SJCRH30 (cell line): ENCODE measurements around the gene HSBP1. TPM values are rescaled to one million over a fixed set of nuclear protein-coding genes. Genes with fewer than 3 reads are reported as not detected.
A peak's percentile ranks its signal among the peaks of the same experiment; 100 is the strongest.

Source experiments
- DNase-seq, 2 experiments: peaks; one replicate each; pipeline ENCODE4 v3.0.0-alpha.2; 2015 to 2020
- H3K27ac ChIP-seq: fragments of 250-450 bp; sonication (Bioruptor Pico); 2 replicates; pipeline ENCODE4 v1.5.1; 2020; ENCODE audit warnings: mild to moderate bottlenecking, moderate library complexity
- H3K27me3 ChIP-seq: fragments of 250-450 bp; sonication (Bioruptor Pico); 2 replicates; pipeline ENCODE4 v1.5.1; 2020; ENCODE audit warnings: mild to moderate bottlenecking, moderate library complexity
- H3K36me3 ChIP-seq: fragments of 250-450 bp; sonication (Bioruptor Pico); 2 replicates; pipeline ENCODE4 v1.5.1; 2020; ENCODE audit warnings: mild to moderate bottlenecking, moderate library complexity
- H3K4me1 ChIP-seq: fragments of 250-450 bp; sonication (Bioruptor Pico); 2 replicates; pipeline ENCODE4 v1.5.1; 2020; ENCODE audit warnings: mild to moderate bottlenecking, moderate library complexity
- H3K4me3 ChIP-seq: fragments of 250-450 bp; sonication (Bioruptor Pico); 2 replicates; pipeline ENCODE4 v1.5.1; 2020; ENCODE audit warnings: mild to moderate bottlenecking, moderate library complexity
- H3K9me3 ChIP-seq: fragments of 250-450 bp; sonication (Bioruptor Pico); replicated peaks from 2 replicates; pipeline ENCODE4 v1.5.1; 2020; ENCODE audit warnings: mild to moderate bottlenecking, moderate library complexity
- total RNA-seq: library from RNA; depleted of rRNA; stranded (reverse); fragments of >200 nt; shearing (Covaris generic); gene quantifications from 2 replicates; pipeline ENCODE4 v1.2.3, GENCODE V29; 2014

The HSBP1 gene
- total RNA-seq, 1 experiment from 2014 or later = 204 TPM

DNA sequence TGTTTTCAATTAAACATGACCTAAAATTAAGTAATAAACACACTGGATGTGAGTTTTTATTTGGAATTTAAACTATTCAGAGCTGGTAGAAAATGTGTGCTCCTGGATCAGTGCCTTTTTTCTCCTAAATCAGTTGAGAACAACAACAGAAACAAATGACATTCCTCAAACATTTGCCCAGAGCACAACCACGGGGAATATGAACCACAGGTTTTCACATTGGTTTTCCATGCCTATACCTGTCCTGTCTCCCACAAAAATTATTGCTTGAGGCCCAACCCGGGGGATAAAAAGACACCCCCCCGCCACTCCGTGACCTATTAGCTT is 6.8 kb downstream of the HSBP1 start:
- peak overlapping the region; percentile 3; the same call in 1 of the 2 replicates for H3K27ac ChIP-seq

DNA sequence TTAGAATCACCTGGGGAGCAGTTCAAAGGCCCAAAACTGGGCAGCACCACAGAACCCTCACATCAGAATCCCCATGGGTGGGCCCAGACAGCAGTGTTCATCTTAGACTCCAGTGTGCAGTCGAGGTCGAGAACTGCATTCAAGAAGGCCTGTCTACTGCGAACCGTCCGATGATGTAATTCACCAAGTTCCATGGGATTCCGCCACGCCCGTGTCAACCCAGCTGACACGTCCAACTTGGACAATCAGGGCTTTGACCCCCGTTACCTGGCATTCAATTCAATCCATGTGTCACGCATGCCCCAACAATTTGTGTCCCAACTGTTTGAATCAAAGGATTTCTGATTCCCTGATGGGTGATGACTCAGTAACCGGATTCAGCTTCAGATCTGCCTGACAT is 9.2 kb downstream of the HSBP1 start:
- Histone ChIP-seq H3K27ac (no peak overlapping the region), H3K27me3 (no peaks in the 10 kb centered on the region), H3K4me3 (no peak overlapping the region), H3K9me3 (no peaks in the 10 kb centered on the region), H3K4me1 (peaks cover 10% of the 10 kb centered on the region), H3K36me3 (no peaks in the 10 kb centered on the region; the same call in 1 of the 2 replicates)
- DNase-seq = no peak

More for the DNA sequence above, 6.8 kb downstream of the HSBP1 start:
- Histone ChIP-seq H3K27me3 (no peaks in the 10 kb centered on the region), H3K9me3 (no peaks in the 10 kb centered on the region), H3K4me1 (peaks cover 10% of the 10 kb centered on the region), H3K4me3 (no peak overlapping the region), H3K36me3 (peaks cover 10% of the 10 kb centered on the region)
- no peak for DNase-seq

DNA sequence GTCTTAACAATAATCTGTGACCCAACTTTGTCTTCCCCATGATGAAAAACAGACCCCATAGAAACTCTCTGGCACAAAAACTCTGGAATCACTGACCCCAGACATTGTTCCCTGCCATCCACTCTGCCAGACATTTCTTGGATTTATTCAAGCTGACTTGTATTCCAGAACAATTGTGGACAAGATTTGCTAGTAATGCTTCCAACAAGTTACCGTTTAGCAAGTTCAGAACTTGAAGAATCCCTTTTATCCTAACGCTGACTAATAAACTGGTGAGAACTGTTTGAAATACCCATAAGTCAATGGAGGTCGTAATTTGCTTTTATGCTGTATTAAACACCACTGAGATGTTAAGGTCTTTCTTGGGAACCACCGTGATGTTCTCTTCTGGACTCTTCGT is 10.5 kb downstream of the HSBP1 start:
- Histone ChIP-seq H3K9me3 (no peaks in the 10 kb centered on the region), H3K4me1 (peaks cover 10% of the 10 kb centered on the region), H3K4me3 (no peak overlapping the region), H3K27me3 (no peaks in the 10 kb centered on the region), H3K27ac (no peak overlapping the region), H3K36me3 (no peaks in the 10 kb centered on the region)
- DNase-seq = no peak

DNA sequence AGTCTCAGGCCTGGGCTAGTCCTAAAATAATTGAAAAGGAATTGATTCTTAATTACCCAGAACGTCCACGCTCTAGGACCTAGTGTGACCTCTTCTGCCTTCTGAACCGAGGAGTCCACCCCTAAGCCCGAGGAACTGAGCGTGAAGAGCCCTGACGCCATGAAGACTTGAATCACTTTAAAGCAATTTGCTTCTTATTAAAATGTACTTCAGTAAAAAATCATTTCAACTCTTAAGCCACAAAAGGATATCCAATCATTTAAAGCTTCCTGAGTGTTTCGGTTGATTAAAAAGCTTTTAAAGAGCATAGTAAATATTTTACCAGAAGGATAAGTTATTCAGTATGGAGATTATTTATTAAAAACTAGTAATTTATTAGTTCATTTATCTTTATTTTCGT is 11.6 kb downstream of the HSBP1 start:
- H3K27me3 ChIP-seq = no peaks in the 10 kb centered on the region
- no peaks in the 10 kb centered on the region for H3K36me3 ChIP-seq
- no peaks in the 10 kb centered on the region for H3K9me3 ChIP-seq
- no peak overlapping the region for H3K4me3 ChIP-seq
- DNase-seq = no peak
- H3K27ac ChIP-seq = no peak overlapping the region
- peaks cover 2% of the 10 kb centered on the region for H3K4me1 ChIP-seq

DNA sequence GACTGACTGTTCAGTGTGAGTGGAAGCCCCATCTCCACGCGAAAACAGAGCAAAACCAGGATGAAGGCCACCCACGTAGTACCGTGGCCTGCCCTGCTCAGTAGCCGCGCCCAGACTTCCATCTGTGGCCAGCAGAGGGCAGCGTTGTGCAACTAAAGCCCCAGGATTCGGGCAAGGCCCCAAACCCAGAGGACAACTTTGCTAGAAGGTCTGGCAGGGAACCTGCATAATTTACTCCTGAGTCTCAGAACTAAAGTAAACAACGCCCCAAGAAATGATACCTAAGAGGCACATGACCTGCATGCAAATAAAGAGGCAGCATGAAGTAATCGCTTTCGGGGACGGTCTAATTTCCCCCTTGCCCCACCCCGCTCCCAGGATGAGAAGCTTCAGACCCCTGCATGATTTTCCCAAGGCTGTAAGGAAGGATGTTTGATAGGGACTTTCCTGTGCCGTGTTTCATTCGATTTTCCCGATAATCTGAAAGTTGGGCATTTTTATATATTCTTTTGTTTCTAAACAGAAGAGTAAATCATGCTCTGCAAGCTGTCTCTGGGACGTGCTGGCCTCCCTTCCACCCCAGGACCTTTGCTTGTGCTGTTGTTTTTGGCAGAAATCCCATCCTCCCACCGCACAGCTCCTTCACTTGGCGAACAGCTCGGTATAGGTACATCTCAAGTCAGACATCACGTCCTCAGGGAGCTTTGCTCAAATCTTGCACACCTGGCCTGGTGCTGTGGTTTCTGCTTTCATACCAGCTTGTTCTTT is 18.6 kb downstream of the HSBP1 start:
- no peak overlapping the region for H3K4me3 ChIP-seq

DNA sequence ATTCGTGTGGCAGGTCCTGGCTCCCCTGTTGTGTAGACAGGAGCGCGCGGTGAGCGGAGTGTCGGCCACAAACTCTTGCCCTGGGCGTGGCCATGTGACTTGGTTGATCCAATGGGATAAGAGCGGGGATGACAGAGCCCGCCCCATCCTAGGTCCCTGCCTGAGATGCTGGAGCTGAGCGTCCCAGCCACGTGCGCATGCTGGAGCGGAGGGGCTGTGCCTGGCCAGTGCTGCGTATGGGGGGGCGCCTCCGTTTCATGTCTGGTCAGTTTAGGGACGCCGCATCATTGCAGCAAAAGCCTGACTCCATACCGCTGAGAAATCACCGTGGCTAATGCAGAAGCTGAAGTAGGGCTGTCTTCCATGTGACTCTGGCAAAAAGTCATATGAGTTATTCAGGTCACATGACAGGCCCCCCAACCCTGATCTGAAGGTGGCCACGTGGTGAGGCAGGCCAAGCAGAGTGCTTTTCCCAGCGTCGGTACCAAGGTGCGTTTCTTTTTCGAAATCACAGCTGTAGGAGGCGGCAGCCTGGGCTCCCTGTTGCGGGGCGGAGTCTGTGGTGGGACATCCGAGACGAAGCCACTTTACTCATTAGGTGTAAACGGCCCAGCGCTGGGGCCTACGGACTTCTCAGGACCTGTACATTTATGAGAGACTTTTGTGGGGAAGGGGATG is 22.5 kb downstream of the HSBP1 start:
- no peaks in the 10 kb centered on the region for H3K9me3 ChIP-seq
- peaks cover 7% of the 10 kb centered on the region for H3K4me1 ChIP-seq
- H3K36me3 ChIP-seq = no peaks in the 10 kb centered on the region
- no peak for DNase-seq
- H3K4me3 ChIP-seq = no peak overlapping the region
- H3K27me3 ChIP-seq = no peaks in the 10 kb centered on the region
- H3K27ac ChIP-seq = no peak overlapping the region

More for the DNA sequence above, 18.6 kb downstream of the HSBP1 start:
- Histone ChIP-seq H3K4me1 (peaks cover 5% of the 10 kb centered on the region; the same call in 1 of the 2 replicates), H3K9me3 (no peaks in the 10 kb centered on the region), H3K27ac (no peak overlapping the region), H3K36me3 (no peaks in the 10 kb centered on the region), H3K27me3 (no peaks in the 10 kb centered on the region)
- peak; percentile 63 to 82 for DNase-seq

DNA sequence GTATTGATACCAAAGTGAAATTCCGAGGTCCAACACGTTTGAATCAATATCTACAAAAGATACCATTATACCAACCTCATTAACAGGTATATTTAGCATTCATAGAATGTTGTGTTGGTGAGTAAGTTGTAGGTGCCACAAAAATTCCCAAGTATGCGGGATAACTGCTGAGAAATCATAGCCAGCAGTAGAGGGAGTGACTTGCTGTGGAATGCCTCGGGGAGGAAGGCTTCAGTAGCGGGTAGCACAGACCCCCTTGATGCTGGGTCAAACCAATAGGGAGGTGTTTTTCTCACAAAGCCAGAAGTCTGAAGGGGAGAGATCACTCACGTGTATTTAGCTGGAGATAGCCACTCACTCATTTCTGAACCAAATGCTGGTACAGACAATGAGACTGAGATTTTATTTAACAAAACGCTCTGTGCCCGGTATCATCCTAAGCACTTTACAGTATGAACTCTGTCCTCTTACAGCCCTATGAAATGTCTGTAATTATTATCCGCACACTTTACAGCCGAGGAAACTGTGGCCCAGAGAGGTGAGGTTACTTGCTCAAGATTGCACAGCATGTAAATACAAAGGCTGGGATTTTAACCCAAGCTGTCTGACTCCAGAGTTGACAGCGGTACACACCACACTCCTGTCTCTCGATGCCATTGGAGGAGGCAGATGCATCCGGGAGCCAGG is 23.1 kb downstream of the HSBP1 start:
- Histone ChIP-seq H3K36me3 (no peaks in the 10 kb centered on the region), H3K4me3 (no peak overlapping the region), H3K27me3 (no peaks in the 10 kb centered on the region), H3K27ac (no peak overlapping the region), H3K4me1 (peaks cover 14% of the 10 kb centered on the region), H3K9me3 (no peaks in the 10 kb centered on the region)
- no peak for DNase-seq

DNA sequence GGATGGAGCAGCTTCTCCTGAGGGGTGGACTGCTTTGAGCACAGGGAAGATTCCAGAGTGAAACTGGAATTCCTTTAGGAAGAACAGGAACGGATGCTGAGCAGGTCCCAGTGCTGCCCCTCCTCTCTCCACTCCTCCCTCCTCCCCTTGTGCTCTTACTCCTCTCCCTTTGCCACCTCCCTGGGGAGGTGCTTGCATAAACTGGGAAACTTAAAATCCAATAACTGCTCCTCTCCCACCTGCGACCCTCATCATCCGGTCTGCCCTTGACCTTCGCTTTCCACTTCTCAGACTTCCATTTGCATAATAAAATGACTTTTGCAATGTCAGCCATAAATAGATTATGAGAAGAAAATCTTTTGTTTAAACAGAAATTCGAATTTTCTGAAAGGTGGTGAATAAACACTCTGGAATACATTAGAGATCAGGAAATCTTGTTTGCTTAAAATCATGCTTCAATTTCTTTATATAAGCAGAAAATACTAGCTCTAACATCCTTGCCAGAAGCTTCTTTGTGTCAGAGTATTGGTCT is 23.7 kb downstream of the HSBP1 start:
- H3K36me3 ChIP-seq = no peaks in the 10 kb centered on the region
- peaks cover 19% of the 10 kb centered on the region for H3K4me1 ChIP-seq
- no peaks in the 10 kb centered on the region for H3K27me3 ChIP-seq
- no peak for DNase-seq
- no peaks in the 10 kb centered on the region for H3K9me3 ChIP-seq
- H3K27ac ChIP-seq = no peak overlapping the region
- H3K4me3 ChIP-seq = no peak overlapping the region

DNA sequence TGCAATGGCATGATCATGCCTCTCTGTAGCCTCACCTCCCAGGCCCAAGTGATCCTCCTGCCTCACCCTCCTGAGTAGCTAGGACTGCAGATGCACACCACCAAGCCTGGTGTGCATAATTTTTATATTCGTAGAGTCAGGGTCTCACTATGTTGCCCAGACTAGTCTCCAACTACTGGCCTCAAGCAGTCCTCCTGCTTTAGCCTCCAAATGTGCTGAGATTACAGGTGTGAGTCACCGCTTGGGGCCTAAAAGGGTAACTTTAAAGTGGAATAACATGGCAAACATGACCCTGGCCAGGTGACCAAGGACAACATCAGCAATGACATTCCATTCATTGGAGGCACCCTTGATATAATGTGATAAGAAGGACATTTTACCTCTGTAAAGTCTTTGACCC is 26.1 kb downstream of the HSBP1 start:
- Histone ChIP-seq H3K27me3 (no peaks in the 10 kb centered on the region), H3K27ac (no peak overlapping the region)
- no peak for DNase-seq

DNA sequence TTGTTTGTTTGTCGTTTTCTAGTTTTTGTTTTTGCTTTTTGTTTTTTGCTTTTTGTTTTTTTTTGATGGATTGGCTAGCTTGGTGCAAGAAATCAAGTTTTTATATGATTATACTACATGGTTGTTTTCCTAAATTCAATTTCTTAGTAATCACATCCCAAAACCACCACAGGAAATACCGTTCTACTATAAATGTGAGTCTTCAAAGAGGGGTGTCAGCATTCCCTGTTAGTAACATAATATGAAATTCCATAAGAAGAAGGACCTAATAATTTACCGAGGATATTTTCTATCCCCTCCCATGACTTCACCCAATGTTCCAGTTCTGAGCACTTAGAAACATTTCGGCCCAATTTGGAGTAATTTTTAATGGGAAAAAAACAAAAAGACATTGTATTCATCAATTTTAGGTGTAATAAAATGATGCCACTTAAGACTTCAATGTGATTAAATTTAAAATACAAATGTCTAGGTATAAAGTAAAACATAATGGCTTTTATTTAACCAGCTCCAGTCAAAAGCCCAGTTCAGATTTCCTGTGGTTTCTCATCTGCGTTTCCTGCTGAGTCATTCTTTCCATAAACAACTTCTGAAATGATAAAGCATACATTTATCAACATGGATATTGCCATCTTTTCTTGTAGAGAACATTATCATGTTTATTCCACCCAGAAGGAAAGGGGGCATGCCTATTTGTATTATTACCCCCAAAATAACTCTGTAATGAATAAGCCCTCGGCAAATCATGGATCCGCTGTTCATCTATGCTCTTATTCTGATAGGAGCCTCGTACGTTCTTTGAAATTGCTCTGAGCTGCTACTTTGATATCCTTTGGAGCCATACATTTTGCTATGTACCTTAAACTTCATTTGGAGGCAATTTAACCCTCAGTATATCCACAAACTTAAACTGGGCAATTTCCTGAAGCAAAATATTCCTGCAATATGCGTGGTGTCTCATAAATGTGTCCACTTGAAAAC is 28.1 kb downstream of the HSBP1 start:
- peak overlapping the region; percentile 58 for H3K27ac ChIP-seq
- peak in 1 of 2 experiments; percentile 41 for DNase-seq

More for the DNA sequence above, 26.1 kb downstream of the HSBP1 start:
- H3K4me1 ChIP-seq = peaks cover 14% of the 10 kb centered on the region
- no peaks in the 10 kb centered on the region for H3K9me3 ChIP-seq
- H3K36me3 ChIP-seq = no peaks in the 10 kb centered on the region
- no peak overlapping the region for H3K4me3 ChIP-seq

DNA sequence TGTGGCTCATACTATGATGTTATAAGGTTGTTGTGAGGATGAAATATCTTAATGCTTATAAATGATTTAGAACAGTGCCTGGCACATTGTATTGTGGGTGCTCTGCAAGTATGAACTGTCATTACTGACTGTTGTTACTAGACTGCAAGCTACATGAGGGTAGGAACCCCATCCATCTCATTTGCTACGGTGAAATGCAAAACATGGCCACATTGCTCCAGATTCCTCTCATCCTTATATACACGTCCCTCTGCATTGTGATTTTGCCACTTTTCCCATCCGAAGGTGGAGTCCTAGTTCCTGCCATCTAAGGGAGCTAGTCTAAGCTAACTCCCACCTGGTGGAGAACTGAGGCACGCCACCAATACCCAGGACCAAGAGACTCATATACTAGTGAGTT is 29.8 kb downstream of the HSBP1 start:
- Histone ChIP-seq H3K4me1 (peaks cover 14% of the 10 kb centered on the region), H3K27ac (no peak overlapping the region), H3K36me3 (no peaks in the 10 kb centered on the region), H3K4me3 (no peak overlapping the region), H3K27me3 (no peaks in the 10 kb centered on the region), H3K9me3 (no peaks in the 10 kb centered on the region)
- no peak for DNase-seq

More for the DNA sequence above, 28.1 kb downstream of the HSBP1 start:
- Histone ChIP-seq H3K27me3 (no peaks in the 10 kb centered on the region), H3K4me3 (peak overlapping the region; percentile 35), H3K36me3 (no peaks in the 10 kb centered on the region), H3K4me1 (peaks cover 14% of the 10 kb centered on the region), H3K9me3 (no peaks in the 10 kb centered on the region)

DNA sequence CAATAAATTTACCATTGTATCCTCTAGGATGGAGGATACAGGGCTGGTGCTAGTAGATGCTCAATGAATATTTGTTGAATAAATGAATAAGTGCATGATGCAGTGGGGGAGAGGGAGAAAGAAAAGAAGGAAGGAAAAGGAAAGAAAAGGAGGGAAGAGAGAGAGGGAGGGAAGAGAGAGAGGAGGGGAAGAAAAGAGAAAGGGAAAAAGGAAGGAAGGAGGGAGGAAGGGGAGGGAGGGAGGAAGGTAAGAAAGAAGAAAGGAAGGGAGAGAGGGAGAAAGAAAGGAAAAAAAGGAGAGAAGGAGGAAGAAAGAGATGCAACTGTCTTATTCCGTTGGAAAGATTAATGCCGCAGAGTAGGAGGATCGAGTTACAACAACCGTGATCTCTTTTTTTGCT is 30.4 kb downstream of the HSBP1 start:
- Histone ChIP-seq H3K27ac (no peak overlapping the region), H3K9me3 (no peaks in the 10 kb centered on the region), H3K27me3 (no peaks in the 10 kb centered on the region)

DNA sequence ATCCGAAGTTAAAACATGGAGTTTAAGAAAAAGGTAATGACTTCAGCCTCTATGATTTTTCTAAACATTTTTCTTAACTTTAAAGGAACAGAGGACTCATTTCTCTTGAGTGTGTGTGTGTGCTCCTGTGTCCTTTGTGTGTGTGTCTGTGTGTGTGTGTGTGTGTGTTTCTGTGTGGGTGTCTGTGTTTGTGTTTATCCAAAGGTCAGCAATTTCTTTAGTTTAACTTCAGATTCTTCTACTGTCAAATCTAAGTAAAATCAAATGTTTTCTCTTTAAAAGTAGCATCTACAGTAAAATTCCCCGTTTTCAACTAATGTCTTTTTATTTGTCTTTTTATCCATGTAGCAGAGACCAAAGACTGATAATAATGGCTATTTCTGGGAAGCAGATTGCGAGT is 31.8 kb downstream of the HSBP1 start:
- no peak overlapping the region for H3K4me3 ChIP-seq
- no peak for DNase-seq
- H3K9me3 ChIP-seq = no peaks in the 10 kb centered on the region
- no peaks in the 10 kb centered on the region for H3K27me3 ChIP-seq
- peaks cover 14% of the 10 kb centered on the region for H3K4me1 ChIP-seq
- H3K36me3 ChIP-seq = no peaks in the 10 kb centered on the region
- no peak overlapping the region for H3K27ac ChIP-seq

More for the DNA sequence above, 30.4 kb downstream of the HSBP1 start:
- no peak for DNase-seq
- peaks cover 14% of the 10 kb centered on the region for H3K4me1 ChIP-seq
- no peaks in the 10 kb centered on the region for H3K36me3 ChIP-seq
- H3K4me3 ChIP-seq = no peak overlapping the region

DNA sequence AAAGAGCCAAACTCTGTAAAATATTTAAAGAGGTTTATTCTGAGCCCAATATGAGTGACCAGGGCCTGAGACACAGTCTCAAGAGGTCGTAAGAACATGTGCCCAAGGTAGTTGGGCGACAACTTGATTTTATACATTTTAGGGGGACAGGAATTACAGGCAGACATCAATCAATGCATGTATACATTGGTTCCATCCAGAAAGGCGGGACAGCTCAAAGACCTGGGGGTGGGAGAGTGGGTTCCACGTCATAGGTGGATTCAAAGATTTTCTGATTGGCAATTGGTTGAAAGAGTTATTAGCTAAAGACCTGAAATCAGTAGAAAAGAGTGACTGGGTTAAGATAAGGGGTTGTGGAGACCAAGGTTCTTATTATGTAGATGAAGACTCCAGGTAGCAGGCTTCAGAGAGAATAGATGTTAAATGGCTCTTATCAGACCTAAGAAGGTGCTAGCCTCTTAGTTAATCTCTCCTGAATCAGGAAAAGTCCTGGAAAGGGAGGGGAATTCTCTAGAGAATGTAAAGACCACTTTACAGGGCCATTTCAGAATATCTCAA is 32.4 kb downstream of the HSBP1 start:
- DNase-seq = no peak
- Histone ChIP-seq H3K27me3 (no peaks in the 10 kb centered on the region), H3K27ac (no peak overlapping the region), H3K36me3 (no peaks in the 10 kb centered on the region), H3K4me1 (peaks cover 13% of the 10 kb centered on the region), H3K4me3 (no peak overlapping the region), H3K9me3 (no peaks in the 10 kb centered on the region)
